H1 (cell line): Measurements from ENCODE around the gene RIPPLY2. TPM values are rescaled to one million over a fixed set of nuclear protein-coding genes. Genes with fewer than 3 reads are reported as not detected.

Source experiments
- ATF2 ChIP-seq: IDR thresholded peaks from 2 replicates; pipeline ENCODE4 v1.6.1; 2012; ENCODE audit warnings: low read length, inconsistent platforms
- CHD7 ChIP-seq: fragments of 300-600 bp; sonication (generic); IDR thresholded peaks from 2 replicates; pipeline ENCODE4 v1.7.1; 2012; ENCODE audit warnings: low read length, moderate library complexity, mild to moderate bottlenecking, inconsistent platforms; ENCODE audit not compliant: insufficient replicate concordance
- HDAC2 ChIP-seq, 2 experiments: fragments of 300-600 bp in 1 of 2; sonication (generic) in 1 of 2; IDR thresholded peaks; 2 replicates each; pipeline ENCODE4 v1.6.1; 2011 to 2012; ENCODE audit warnings: low read depth in 2 of 2, low read length in 2 of 2, mild to moderate bottlenecking in 2 of 2, moderate library complexity in 2 of 2, borderline replicate concordance in 1 of 2, inconsistent platforms in 1 of 2
- polyA plus RNA-seq, 7 experiments: library from polyadenylated mRNA; depleted of rRNA in 3 of 7; stranded (reverse) in 5 of 7; unstranded in 2 of 7; fragments of >200 nt in 5 of 7; fragments of 200-250 nt in 2 of 7; gene quantifications; 1 replicate in 5 of 7; 2 replicates in 1 of 7; 4 replicates in 1 of 7; pipeline versions ENCODE4 v1.2.1 to v1.2.3, GENCODE V29; 2011 to 2013; ENCODE audit warnings: missing spikeins in 2 of 7, mixed read lengths in 2 of 7
- total RNA-seq: library from RNA; stranded (reverse); fragmentation: NEBNext Ultra II Directional; extraction: Animal tissue kit (Norgen Biotek cat#: 25700); gene quantifications from 2 replicates; pipeline ENCODE4 v1.2.1, GENCODE V29; 2021

The RIPPLY2 gene
- total and polyA plus RNA-seq, 2 of the 8 experiments (the other 6 are each of a cell fraction or from before 2014, with no cell fraction given): 0.74 to 1.5 TPM

DNA sequence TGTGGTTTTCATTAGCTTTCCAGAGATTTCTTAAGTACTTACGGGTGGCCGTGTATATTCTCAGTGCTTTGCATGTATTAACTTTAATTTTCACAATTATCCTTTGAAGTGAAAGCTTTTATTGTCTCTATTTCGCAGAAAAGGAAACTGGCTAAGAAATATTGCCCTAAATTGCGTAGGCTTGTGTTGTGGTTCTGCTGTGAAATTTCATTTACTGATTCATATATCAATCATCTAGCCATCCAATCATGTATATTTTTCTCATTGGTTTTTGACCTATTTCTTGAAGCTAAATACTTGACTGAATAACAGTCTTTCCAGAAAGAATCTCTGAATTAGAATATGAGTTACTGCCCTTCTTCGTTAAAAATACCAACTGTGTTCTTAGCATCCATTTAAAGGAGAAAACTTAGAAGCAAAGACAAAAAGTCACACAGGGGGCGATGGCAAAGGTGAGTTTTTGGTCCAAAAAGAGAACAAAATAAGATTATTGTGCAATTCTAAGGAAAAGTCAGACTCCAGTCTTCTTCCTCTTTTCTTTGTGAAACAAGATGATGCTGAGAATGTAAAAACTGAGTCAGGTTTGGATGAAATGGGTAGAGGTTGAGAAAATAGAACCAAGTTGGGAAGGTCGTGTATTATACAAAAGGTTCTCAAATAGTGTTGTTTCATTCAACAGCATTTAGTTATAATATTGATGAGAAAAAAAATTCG is 7.8 kb downstream of the RIPPLY2 start (continued):
- no peak for TF ChIP-seq CHD7
- no peak for TF ChIP-seq ATF2
- no peak for TF ChIP-seq HDAC2 (IDR thresholded peaks at IDR 0.05; ENCODE audit: borderline replicate concordance in 1 of 2, low read depth in 2 of 2, low read length in 2 of 2)
